Mucosa of descending colon (tissue), 3 donors: ENCODE measurements around the gene RBBP6. TPM values are rescaled to one million over a fixed set of nuclear protein-coding genes. Genes with fewer than 3 reads are reported as not detected.

ENCODE experiments used
- ATAC-seq: fragments of 200-7000 bp; cut with Tn5 transposase; one replicate; pipeline ENCODE4 v1.9.1; 2020; ENCODE audit warnings: mild to moderate bottlenecking, moderate library complexity
- DNase-seq, 3 donors: peaks; one replicate each; pipeline ENCODE4 v3.0.0-alpha.2; 2020
- H3K36me3 ChIP-seq: fragments of 200-600 bp; one replicate; pipeline ENCODE4 v1.8.0; 2021; ENCODE audit warnings: low read depth, mild to moderate bottlenecking
- H3K4me1 ChIP-seq: fragments of 200-600 bp; one replicate; pipeline ENCODE4 v1.8.0; 2021; ENCODE audit warnings: low read depth, mild to moderate bottlenecking
- H3K4me3 ChIP-seq: fragments of 200-600 bp; one replicate; pipeline ENCODE4 v1.8.0; 2021; ENCODE audit warnings: mild to moderate bottlenecking
- H3K9me3 ChIP-seq: fragments of 200-600 bp; one replicate; pipeline ENCODE4 v1.8.0; 2021; ENCODE audit warnings: mild to moderate bottlenecking
- intact Hi-C, 2 donors: fragments of 100-400 bp; cut with DNase I in 1 of 2; cut with micrococcal nuclease in 1 of 2; formaldehyde crosslinking; loops; one replicate each; pipeline versions ENCODE4 v1.11.0 to v1.11.1; 2022; cut with DNase I, micrococcal nuclease
- total RNA-seq, 3 donors: library from RNA; stranded (reverse); fragmentation: NEBNext Ultra II Directional in 2 of 3; extraction: Animal tissue kit (Norgen Biotek cat#: 25700) in 2 of 3; gene quantifications; one replicate each; pipeline versions ENCODE4 v1.2.1 to v1.2.4, GENCODE V29; 2021 to 2023
- TF ChIP-seq, protein P1 (sequence below): fragments of 200-600 bp; IDR thresholded peaks from one replicate; pipeline ENCODE4 v1.8.0; 2022; ENCODE audit warnings: antibody characterized with exemption, mild to moderate bottlenecking
- donor health status: DM: no; HTN: no; CAD: no; lungs with moderate emphysema.
- donor health status: DM: no; HTN: no; CAD: no.
- donor health status: DM: no; HTN: yes; CAD: no.

Gene RBBP6
- total RNA-seq, 3 donors from 2014 or later = 36.3 to 61.5 (median 37.4) TPM

DNA sequence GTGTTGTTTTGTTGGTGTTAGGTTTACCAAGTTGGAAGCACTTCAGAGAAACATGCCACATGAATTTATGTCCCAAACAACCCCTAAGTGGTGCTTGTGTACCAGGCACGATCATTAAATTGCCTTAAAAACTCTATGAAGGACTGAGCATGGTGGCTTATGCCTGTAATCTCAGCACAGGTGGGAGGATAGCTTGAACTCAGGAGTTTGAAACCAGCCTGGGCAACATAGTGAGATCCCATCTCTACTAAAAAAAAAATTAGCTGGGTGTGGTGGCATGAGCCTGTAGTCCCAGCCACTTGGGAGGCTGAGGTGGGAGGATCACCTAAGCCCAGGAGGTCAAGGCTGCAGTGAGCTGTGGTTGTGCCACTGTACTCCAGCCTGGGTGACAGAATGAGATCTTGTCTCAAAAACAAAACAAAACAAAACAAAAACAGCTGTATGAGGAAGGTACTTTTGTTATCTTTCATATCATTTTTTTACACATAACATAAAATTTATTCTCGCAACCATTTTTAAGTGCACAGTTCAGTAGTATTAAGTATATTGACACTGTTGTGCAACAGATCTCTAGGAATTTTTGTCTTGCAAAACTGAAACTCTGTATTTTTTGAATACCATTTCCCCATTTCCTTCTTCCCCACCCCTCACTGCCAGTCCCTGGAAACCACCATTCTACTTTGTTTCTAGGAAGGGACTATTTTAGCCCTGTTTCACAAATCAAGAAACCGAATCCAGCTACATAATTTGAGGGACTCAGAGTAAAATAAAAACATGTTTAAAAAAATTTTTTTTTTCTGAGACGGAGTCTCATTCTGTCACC is 14.3 kb upstream of the RBBP6 start:
- Histone ChIP-seq H3K36me3 (no peaks in the 10 kb centered on the region), H3K4me3 (no peak overlapping the region), H3K4me1 (no peaks in the 10 kb centered on the region), H3K9me3 (no peaks in the 10 kb centered on the region)
- ATAC-seq (no peak), DNase-seq (no peak)
- intact Hi-C loops = no loop called here
- TF ChIP-seq, protein P1, sequence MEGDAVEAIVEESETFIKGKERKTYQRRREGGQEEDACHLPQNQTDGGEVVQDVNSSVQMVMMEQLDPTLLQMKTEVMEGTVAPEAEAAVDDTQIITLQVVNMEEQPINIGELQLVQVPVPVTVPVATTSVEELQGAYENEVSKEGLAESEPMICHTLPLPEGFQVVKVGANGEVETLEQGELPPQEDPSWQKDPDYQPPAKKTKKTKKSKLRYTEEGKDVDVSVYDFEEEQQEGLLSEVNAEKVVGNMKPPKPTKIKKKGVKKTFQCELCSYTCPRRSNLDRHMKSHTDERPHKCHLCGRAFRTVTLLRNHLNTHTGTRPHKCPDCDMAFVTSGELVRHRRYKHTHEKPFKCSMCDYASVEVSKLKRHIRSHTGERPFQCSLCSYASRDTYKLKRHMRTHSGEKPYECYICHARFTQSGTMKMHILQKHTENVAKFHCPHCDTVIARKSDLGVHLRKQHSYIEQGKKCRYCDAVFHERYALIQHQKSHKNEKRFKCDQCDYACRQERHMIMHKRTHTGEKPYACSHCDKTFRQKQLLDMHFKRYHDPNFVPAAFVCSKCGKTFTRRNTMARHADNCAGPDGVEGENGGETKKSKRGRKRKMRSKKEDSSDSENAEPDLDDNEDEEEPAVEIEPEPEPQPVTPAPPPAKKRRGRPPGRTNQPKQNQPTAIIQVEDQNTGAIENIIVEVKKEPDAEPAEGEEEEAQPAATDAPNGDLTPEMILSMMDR = no peak

DNA sequence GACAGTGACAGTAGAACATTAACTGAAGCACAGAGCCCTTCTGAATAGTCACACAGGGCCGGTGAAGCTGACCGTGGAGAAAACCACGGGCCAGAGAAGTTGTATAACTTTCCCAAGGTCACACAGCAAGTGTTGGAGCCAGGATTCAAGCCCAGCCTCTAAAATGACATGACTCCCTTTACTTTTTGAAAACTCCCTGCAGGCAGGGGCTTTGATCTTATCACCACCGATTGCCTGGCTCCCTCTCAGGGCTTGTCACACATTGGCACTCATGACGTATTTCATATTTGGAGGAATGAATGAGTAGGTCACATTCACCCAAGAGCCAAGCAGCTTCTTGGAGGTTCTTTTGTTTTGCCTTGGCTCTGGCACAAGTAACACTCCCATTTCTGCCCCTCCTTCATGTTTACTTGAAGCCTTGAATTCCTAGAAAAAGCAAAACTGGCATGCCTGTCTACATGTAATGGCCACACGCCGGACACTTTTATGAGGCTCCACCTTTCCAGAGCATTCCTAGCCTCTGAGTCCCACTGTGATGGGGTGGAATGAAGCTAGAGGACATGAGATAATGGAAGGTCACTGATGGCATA is 13.3 kb upstream of the RBBP6 start:
- Histone ChIP-seq H3K4me1 (no peaks in the 10 kb centered on the region), H3K4me3 (no peak overlapping the region), H3K9me3 (no peaks in the 10 kb centered on the region), H3K36me3 (no peaks in the 10 kb centered on the region)
- ATAC-seq (peak; percentile 55), DNase-seq (no peak)
- intact Hi-C loops = no loop called here
- TF ChIP-seq, protein P1 = no peak

DNA sequence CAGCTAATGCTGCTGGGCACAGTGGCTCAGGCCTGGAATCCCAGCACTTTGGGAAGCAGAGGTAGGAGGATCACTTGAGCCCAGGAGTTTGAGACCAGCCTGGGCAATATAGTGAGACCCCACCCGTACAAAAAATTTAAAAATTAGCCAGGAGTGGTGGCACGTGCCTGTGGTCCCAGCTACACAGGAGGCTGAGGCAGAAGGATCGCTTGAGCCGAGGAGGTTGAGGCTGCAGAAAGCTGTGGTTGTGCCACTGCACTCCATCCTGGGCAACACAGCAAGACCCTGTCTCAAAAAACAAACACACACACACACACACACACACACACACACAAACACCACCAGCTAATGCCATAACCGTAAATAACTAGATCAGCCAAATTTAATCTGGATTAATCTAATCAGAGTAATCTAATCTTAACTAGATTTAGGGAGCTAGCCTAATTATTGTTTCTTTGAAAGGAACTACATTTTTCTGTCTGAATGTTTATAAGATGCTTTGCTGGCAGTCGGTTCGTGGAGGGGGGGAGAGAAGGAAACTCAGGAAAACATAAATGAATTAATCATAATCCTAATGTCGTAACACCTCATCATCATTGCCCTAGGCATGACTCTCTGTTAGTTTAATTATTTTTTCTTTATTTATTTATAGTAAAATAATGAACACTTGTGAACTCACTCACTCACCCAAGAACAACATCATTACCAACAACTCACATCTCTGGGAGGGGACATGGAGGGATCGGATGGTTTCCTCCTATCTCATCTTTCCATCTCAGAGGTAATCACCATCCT is 12.5 kb upstream of the RBBP6 start:
- H3K36me3 ChIP-seq = no peaks in the 10 kb centered on the region
- intact Hi-C loops = no loop called here
- no peaks in the 10 kb centered on the region for H3K4me1 ChIP-seq
- TF ChIP-seq, protein P1 = no peak
- no peaks in the 10 kb centered on the region for H3K9me3 ChIP-seq
- ATAC-seq (no peak), DNase-seq (no peak)
- no peak overlapping the region for H3K4me3 ChIP-seq

DNA sequence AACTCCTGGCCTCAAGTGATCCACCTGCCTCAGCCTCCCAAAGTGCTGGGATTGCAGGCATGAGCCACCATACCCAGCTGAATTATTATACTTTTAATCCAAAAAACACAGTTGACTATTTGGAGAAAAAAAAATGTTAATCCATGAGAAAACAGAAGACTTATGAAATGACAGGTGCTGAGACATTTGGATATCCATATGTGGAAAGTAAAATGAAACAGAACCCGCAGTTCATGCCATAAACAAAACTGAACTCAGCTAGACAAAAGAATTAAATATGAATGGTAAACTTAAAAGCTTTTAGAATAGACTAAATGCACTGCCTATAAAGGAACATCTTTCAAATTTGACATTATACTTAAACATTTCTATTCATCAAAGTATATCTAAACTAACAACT is 8.2 kb upstream of the RBBP6 start:
- no peak for ATAC-seq
- no peak overlapping the region for H3K4me3 ChIP-seq
- intact Hi-C loops = no loop called here

DNA sequence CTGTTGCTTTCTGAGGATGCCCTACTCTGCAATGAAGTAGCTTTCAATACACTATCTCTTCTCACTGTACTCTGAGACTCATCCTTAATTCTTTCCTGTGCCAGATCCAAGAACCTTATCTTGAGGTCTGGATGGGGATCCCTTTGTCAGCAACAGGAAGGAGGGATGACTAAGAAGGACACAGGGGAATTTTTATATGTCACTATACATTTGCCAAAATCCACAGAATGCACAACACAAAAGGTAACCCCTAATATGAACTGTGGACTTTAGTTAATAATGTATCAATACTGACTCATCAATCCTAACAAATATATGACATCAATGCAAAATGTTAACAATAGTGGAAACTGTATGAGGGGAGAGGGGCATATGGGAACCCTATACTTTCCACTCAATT is 4.7 kb upstream of the RBBP6 start:
- Histone ChIP-seq H3K4me3 (no peak overlapping the region), H3K36me3 (no peaks in the 10 kb centered on the region), H3K9me3 (no peaks in the 10 kb centered on the region), H3K4me1 (no peaks in the 10 kb centered on the region)
- ATAC-seq = no peak
- TF ChIP-seq, protein P1 = no peak
- intact Hi-C loops = no loop called here
- no peak for DNase-seq

More for the DNA sequence above, 8.2 kb upstream of the RBBP6 start:
- no peaks in the 10 kb centered on the region for H3K9me3 ChIP-seq
- no peak for DNase-seq
- H3K36me3 ChIP-seq = no peaks in the 10 kb centered on the region
- TF ChIP-seq, protein P1 = no peak
- no peaks in the 10 kb centered on the region for H3K4me1 ChIP-seq
